Kidney (tissue), 14 donors: ENCODE measurements around the gene ANKS6. TPM values are rescaled to one million over a fixed set of nuclear protein-coding genes. Genes with fewer than 3 reads are reported as not detected.

Experiments
- DNase-seq, 5 donors: peaks; one replicate each; pipeline ENCODE4 v3.0.0-alpha.2; 2013 to 2020
- FAIRE-seq: peaks from 2 replicates; lab custom pipeline; 2012; peaks lifted over from hg19 to GRCh38; lab: Jason Lieb, UNC
- H3K27ac ChIP-seq, 2 donors: one replicate each; pipeline ENCODE4 v1.7.0; 2013; ENCODE audit warnings: low read depth in 2 of 2, low read length in 2 of 2, inconsistent platforms in 1 of 2
- H3K27me3 ChIP-seq: one replicate; pipeline ENCODE4 v1.7.1; 2013; ENCODE audit warnings: low read length, inconsistent platforms; ENCODE audit not compliant: control insufficient read depth, insufficient read depth
- H3K36me3 ChIP-seq, 3 donors: one replicate each; pipeline versions ENCODE4 v1.7.0 to v1.7.1; 2013; ENCODE audit warnings: low read length in 3 of 3, control low read depth in 1 of 3, inconsistent platforms in 1 of 3; ENCODE audit not compliant: insufficient read depth in 3 of 3, control insufficient read depth in 2 of 3
- H3K4me1 ChIP-seq, 3 donors: one replicate each; pipeline versions ENCODE4 v1.7.0 to v1.7.1; 2013; ENCODE audit warnings: low read length in 3 of 3, inconsistent platforms in 1 of 3, low read depth in 1 of 3; ENCODE audit not compliant: control insufficient read depth in 2 of 3, insufficient read depth in 2 of 3
- H3K4me3 ChIP-seq, 3 donors: one replicate each; pipeline versions ENCODE4 v1.7.0 to v1.8.1; 2013; ENCODE audit warnings: low read length in 3 of 3, control low read depth in 1 of 3, inconsistent platforms in 1 of 3
- H3K9ac ChIP-seq, 3 donors: one replicate each; pipeline versions ENCODE4 v1.7.0 to v1.7.1; 2013; ENCODE audit warnings: low read length in 3 of 3, control low read depth in 1 of 3, inconsistent platforms in 1 of 3
- H3K9me3 ChIP-seq, 3 donors: one replicate each; pipeline versions ENCODE4 v1.7.0 to v1.7.1; 2013; ENCODE audit warnings: low read length in 3 of 3, control low read depth in 1 of 3, inconsistent platforms in 1 of 3; ENCODE audit not compliant: control insufficient read depth in 2 of 3, insufficient read depth in 1 of 3
- CTCF ChIP-seq: IDR thresholded peaks from 3 replicates; pipeline ENCODE4 v1.5.1; 2012; ENCODE audit warnings: mild to moderate bottlenecking, moderate library complexity, borderline replicate concordance; ENCODE audit not compliant: insufficient read depth; ENCODE audit errors: extremely low read depth
- intact Hi-C: fragments of 100-400 bp; cut with DNase I; formaldehyde crosslinking; loops from one replicate; pipeline ENCODE4 v1.11.1; 2022
- polyA plus RNA-seq: library from polyadenylated mRNA; stranded (reverse); fragments of 350-450 nt; fragmentation: Illumina TruSeq; extraction: RNeasy Lipid Tissue Mini Kit (QIAGEN cat#74804); gene quantifications from one replicate; pipeline ENCODE4 v1.2.3, GENCODE V29; 2014; ENCODE audit warnings: low read depth, low replicate concordance; ENCODE audit not compliant: insufficient read depth
- total RNA-seq: library from RNA; stranded (reverse); fragmentation: NEBNext Ultra II Directional; extraction: Animal tissue kit (Norgen Biotek cat#: 25700); gene quantifications from one replicate; pipeline ENCODE4 v1.2.1, GENCODE V29; 2021
- donor health status: control.
- donor health status: control.
- donor health status: control.
- donor health status: control.
- donor health status: control.
- donor health status: DM: yes; HTN: yes; CAD: no.
- donor health status: Normal renal cell carcinoma (clear cell type).

ANKS6 gene
- total and polyA plus RNA-seq, 2 donors from 2014 or later: 22.0 to 31.8 TPM

- peak overlapping the region in 1 of 3 donors; percentile 42 for H3K4me3 ChIP-seq
- H3K27ac ChIP-seq: no peak overlapping the region
- H3K27me3 ChIP-seq: no peaks in the 10 kb centered on the region
- no peak for TF ChIP-seq CTCF
- no peaks in the 10 kb centered on the region for H3K36me3 ChIP-seq
- DNase-seq (peak in 1 of 5 donors; percentile 14), FAIRE-seq (no peak)
- no peaks in the 10 kb centered on the region for H3K9me3 ChIP-seq
- H3K4me1 ChIP-seq: peaks cover 0 to 8% (median 0%) of the 10 kb centered on the region in 3 donors
- no peak overlapping the region for H3K9ac ChIP-seq
- intact Hi-C loops: no loop called here
Measured at GRCh38 chr9:98806394-98807035, 10.2 kb upstream of the ANKS6 start.

GRCh38 chr9:98805506-98806272 lies 9.3 kb upstream of the ANKS6 start:
- intact Hi-C loops: no loop called here
- Histone ChIP-seq H3K4me1 (peaks cover 0 to 8% (median 0%) of the 10 kb centered on the region in 3 donors), H3K27ac (no peak overlapping the region)

GRCh38 chr9:98804083-98804482 lies 7.7 kb upstream of the ANKS6 start:
- H3K4me1 ChIP-seq: peaks cover 0 to 8% (median 0%) of the 10 kb centered on the region in 3 donors
- no peak overlapping the region for H3K27ac ChIP-seq
- intact Hi-C loops: no loop called here
- FAIRE-seq (no peak), DNase-seq (no peak)
- no peaks in the 10 kb centered on the region for H3K36me3 ChIP-seq
- no peak for TF ChIP-seq CTCF
- H3K4me3 ChIP-seq: no peak overlapping the region
- H3K9ac ChIP-seq: no peak overlapping the region
- no peaks in the 10 kb centered on the region for H3K27me3 ChIP-seq
- no peaks in the 10 kb centered on the region for H3K9me3 ChIP-seq

More at GRCh38 chr9:98805506-98806272, 9.3 kb upstream of the ANKS6 start:
- no peaks in the 10 kb centered on the region for H3K27me3 ChIP-seq
- no peaks in the 10 kb centered on the region for H3K9me3 ChIP-seq
- DNase-seq (no peak), FAIRE-seq (no peak)
- H3K9ac ChIP-seq: no peak overlapping the region
- TF ChIP-seq CTCF: no peak
- no peak overlapping the region for H3K4me3 ChIP-seq
- H3K36me3 ChIP-seq: no peaks in the 10 kb centered on the region
